GM12878 (cell line): ENCODE measurements around the gene ATP2A2. TPM values are rescaled to one million over a fixed set of nuclear protein-coding genes. Genes with fewer than 3 reads are reported as not detected.

ENCODE experiments used
- ATAC-seq: fragments of 200-7000 bp; cut with Tn5 transposase; 3 replicates; pipeline ENCODE4 v1.9.1; 2020; ENCODE audit warnings: mild to moderate bottlenecking, moderate library complexity
- BruUV-seq: library from RNA; stranded (reverse); fragments of 400-500 nt; replicated peaks from 2 replicates; lab custom pipeline; 2021; lab: Mats Ljungman, UMichigan
- CTCF ChIA-PET: fragments of 300-600 bp; sonication (Branson Sonifier 250); formaldehyde crosslinking; extraction: SDS; loops from one replicate; lab custom pipeline; 2021; ENCODE audit warnings: inconsistent platforms; lab: Yijun Ruan, JAX
- POLR2A ChIA-PET: fragments of 350-600 bp; formaldehyde crosslinking; extraction: SDS; loops from one replicate; lab custom pipeline; 2021; ENCODE audit warnings: inconsistent platforms; lab: Charles Lee
- RAD21 ChIA-PET: fragments of 300-600 bp; sonication (Branson Sonifier 250); formaldehyde crosslinking; loops from one replicate; lab custom pipeline; 2023; ENCODE audit warnings: antibody characterized with exemption; ENCODE audit not compliant: unreplicated experiment; lab: Charles Lee
- SMC1A ChIA-PET: fragments of 300-600 bp; sonication (Branson Sonifier 250); formaldehyde crosslinking; loops from one replicate; lab custom pipeline; 2023; ENCODE audit not compliant: unreplicated experiment, uncharacterized antibody; lab: Charles Lee
- DNase-seq: peaks from one replicate; pipeline ENCODE4 v3.0.0-alpha.2; 2011; ENCODE audit warnings: low read depth, low spot score
- FAIRE-seq: peaks from 3 replicates; lab custom pipeline; 2011; peaks lifted over from hg19 to GRCh38; lab: Jason Lieb, UNC
- H2AFZ ChIP-seq: 2 replicates; pipeline ENCODE4 v1.6.0; 2011; ENCODE audit warnings: low read depth, low read length, control low read depth; ENCODE audit not compliant: control insufficient read depth
- H3K27ac ChIP-seq: 2 replicates; pipeline ENCODE4 v1.5.1; 2011; ENCODE audit warnings: control low read depth; ENCODE audit not compliant: control insufficient read depth, insufficient read depth
- H3K27me3 ChIP-seq, 2 experiments: replicated peaks in 1 of 2; 2 replicates each; pipeline versions ENCODE4 v1.6.0 to v1.6.1; 2011; ENCODE audit warnings: low read length in 1 of 2; ENCODE audit not compliant: control insufficient read depth in 2 of 2, insufficient read depth in 2 of 2
- H3K36me3 ChIP-seq, 2 experiments: 2 replicates each; pipeline ENCODE4 v1.5.1; 2011; ENCODE audit warnings: low read length in 1 of 2; ENCODE audit not compliant: control insufficient read depth in 2 of 2, insufficient read depth in 2 of 2
- H3K4me1 ChIP-seq: 2 replicates; pipeline ENCODE4 v1.6.1; 2011; ENCODE audit warnings: mild to moderate bottlenecking, low read length, moderate library complexity, mixed read lengths; ENCODE audit not compliant: control insufficient read depth, insufficient read depth
- H3K4me2 ChIP-seq: 2 replicates; pipeline ENCODE4 v1.6.0; 2011; ENCODE audit warnings: control low read depth; ENCODE audit not compliant: control insufficient read depth, insufficient read depth
- H3K4me3 ChIP-seq: fragments of 200-600 bp; sonication (generic); 2 replicates; pipeline ENCODE4 v1.5.1; 2016
- H3K79me2 ChIP-seq: 2 replicates; pipeline ENCODE4 v1.6.0; 2011; ENCODE audit warnings: low read length; ENCODE audit not compliant: control insufficient read depth, insufficient read depth
- H3K9ac ChIP-seq: 2 replicates; pipeline ENCODE4 v1.8.0; 2011; ENCODE audit warnings: low read length, control low read depth, mixed read lengths; ENCODE audit not compliant: control insufficient read depth, insufficient read depth
- H3K9me3 ChIP-seq: replicated peaks from 3 replicates; pipeline ENCODE4 v1.5.1; 2011; ENCODE audit warnings: mild to moderate bottlenecking, low read length; ENCODE audit not compliant: control insufficient read depth, insufficient read depth
- H4K20me1 ChIP-seq: 2 replicates; pipeline ENCODE4 v1.6.0; 2011; ENCODE audit not compliant: control insufficient read depth, insufficient read depth
- NFIC ChIP-seq: IDR thresholded peaks from 2 replicates; pipeline ENCODE4 v1.6.1; 2012; ENCODE audit warnings: low read depth, mild to moderate bottlenecking, inconsistent platforms, low read length, moderate library complexity
- RUNX3 ChIP-seq: IDR thresholded peaks from 2 replicates; pipeline ENCODE4 v1.6.1; 2012; ENCODE audit warnings: low read length, inconsistent platforms
- ZBTB11 ChIP-seq: fragments of 450-650 bp; formaldehyde crosslinking; IDR thresholded peaks from 2 replicates; pipeline ENCODE4 v1.5.0; 2022; ENCODE audit warnings: mild to moderate bottlenecking, missing genetic modification characterization
- WGBS: methylation state at CpG from one replicate; pipeline ENCODE4 v1.1.6; 2016; ENCODE audit warnings: low lambda C conversion rate; ENCODE audit not compliant: insufficient replicate concordance, insufficient coverage; ENCODE audit errors: missing lambda C conversion rate; 5-methylcytosine and 5-hydroxymethylcytosine counted together
- in situ Hi-C: fragments of 300-500 bp; cut with MboI; formaldehyde crosslinking; loops from 9 replicates; pipeline ENCODE4 v1.14.3; 2018; ENCODE audit warnings: mixed read lengths
- intact Hi-C: fragments of 100-400 bp; cut with micrococcal nuclease; formaldehyde crosslinking; loops from one replicate; pipeline ENCODE4 v1.14.2; 2022; ENCODE audit not compliant: unreplicated experiment
- polyA plus RNA-seq, 11 experiments: library from polyadenylated mRNA; depleted of rRNA in 4 of 11; unstranded in 6 of 11; stranded (reverse) in 5 of 11; fragments of >200 nt; fragmentation: Nextera tagmentation in 4 of 11; fragmentation: Illumina TruSeq in 1 of 11; extraction: Ambion mirVana in 4 of 11; extraction: Trizol in 1 of 11; gene quantifications; 1 replicate in 1 of 11; 2 replicates in 10 of 11; pipeline versions ENCODE4 v1.2.1 to v1.2.3, GENCODE V29; 2011 to 2016; ENCODE audit warnings: inconsistent platforms in 2 of 11, missing spikeins in 2 of 11, low read depth in 1 of 11
- total RNA-seq, 4 experiments: library from RNA; depleted of rRNA in 3 of 4; stranded (reverse); fragments of >200 nt in 3 of 4; fragmentation: Illumina TruSeq in 1 of 4; extraction: Trizol in 1 of 4; gene quantifications; 2 replicates each; pipeline versions ENCODE4 v1.2.1 to v1.2.3, GENCODE V29; 2013 to 2021

ATP2A2 gene
- total and polyA plus RNA-seq, 10 of the 15 experiments (the other 5 are each of a cell fraction or from before 2014, with no cell fraction given) = 3.7 to 133 (median 34.4) TPM

DNA sequence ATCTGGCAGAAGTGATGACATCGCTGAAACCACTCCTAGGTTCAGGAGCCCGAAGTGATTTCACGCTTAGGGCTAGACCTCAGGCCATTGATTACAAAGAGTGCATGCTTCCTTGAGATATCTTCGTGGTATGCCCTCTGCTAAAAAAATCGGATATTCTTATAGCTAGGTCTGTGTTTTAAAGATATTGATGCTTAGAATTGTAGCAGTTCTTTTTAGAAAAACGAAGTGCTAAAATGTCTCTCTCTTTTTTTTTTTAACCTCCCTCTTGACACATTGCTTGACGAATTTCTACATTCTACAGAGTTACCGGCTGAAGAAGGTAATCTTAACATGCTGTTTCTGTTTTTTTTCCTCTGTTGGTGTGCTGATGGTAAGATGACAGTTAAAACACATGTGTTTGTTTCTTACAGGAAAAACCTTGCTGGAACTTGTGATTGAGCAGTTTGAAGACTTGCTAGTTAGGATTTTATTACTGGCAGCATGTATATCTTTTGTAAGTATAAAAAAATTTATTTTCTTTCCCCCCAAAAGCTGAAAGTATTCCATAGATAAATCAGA lies 1.3 kb downstream of the ATP2A2 start:
- H3K27ac ChIP-seq = peak overlapping the region; percentile 93
- no peaks in the 10 kb centered on the region; the same call in 1 of the 2 replicates for H3K4me1 ChIP-seq
- ATAC-seq = peak; percentile 43
- peak overlapping the region; percentile 84 for H3K4me3 ChIP-seq
- WGBS = under 1% methylated on average over 8 of the region's 8 CpGs
- intact Hi-C loops = loop anchor here (2.0 kb wide), 1 partner anchor 280 kb away; no protein-coding TSS in a partner anchor
- H2AFZ ChIP-seq = no peak overlapping the region
- no peak for DNase-seq
- H3K36me3 ChIP-seq = peaks cover 0 to 11% of the 10 kb centered on the region in 2 experiments; a peak in 1 of 4 replicates
- BruUV-seq = no TSS peak
- ChIA-PET POLR2A (interaction anchor here (0.6 to 1.5 kb wide), 2 partner anchors 149 to 158 kb away, joined by 3 to 4 read pairs; partner anchors contain the start of gene IFT81), CTCF (interaction anchor here (0.6 to 0.9 kb wide), 2 partner anchors 168 to 389 kb away, joined by 3 to 4 read pairs; partner anchors contain the start of gene ARPC3), RAD21 (interaction anchor here (0.5 to 1.2 kb wide), 3 partner anchors 57 to 811 kb away, joined by 3 read pairs; no protein-coding TSS in a partner anchor), SMC1A (interaction anchor here (0.6 to 1.4 kb wide), 4 partner anchors 149 to 383 kb away, joined by 3 to 6 read pairs (median 4); no protein-coding TSS in a partner anchor)
- no peaks in the 10 kb centered on the region for H3K27me3 ChIP-seq
- no peaks in the 10 kb centered on the region; the same call in 2 of the 3 replicates for H3K9me3 ChIP-seq
- no peak for TF ChIP-seq ZBTB11 (CRISPR knock-in tag)
- TF ChIP-seq RUNX3 = peak; percentile 0; the same call in 1 of the 2 replicates
- peak; percentile 15; the same call in 1 of the 2 replicates for TF ChIP-seq NFIC
- H3K9ac ChIP-seq = peak overlapping the region; percentile 89
- no peaks in the 10 kb centered on the region for H4K20me1 ChIP-seq
- H3K4me2 ChIP-seq = peak overlapping the region; percentile 96
- in situ Hi-C loops = no loop called here
- peak; percentile 75 for FAIRE-seq
- peaks cover 62% of the 10 kb centered on the region for H3K79me2 ChIP-seq
